SKM-1 treated with dmso at 0.1 percent for 144 hours (cell line): Measurements from ENCODE around the gene ABCG1.

ENCODE experiments used
- DNase-seq: peaks from one replicate; lab custom pipeline; 2025; ENCODE audit not compliant: unreplicated experiment; lab: John Stamatoyannopoulos, UW

The ABCG1 gene

DNA sequence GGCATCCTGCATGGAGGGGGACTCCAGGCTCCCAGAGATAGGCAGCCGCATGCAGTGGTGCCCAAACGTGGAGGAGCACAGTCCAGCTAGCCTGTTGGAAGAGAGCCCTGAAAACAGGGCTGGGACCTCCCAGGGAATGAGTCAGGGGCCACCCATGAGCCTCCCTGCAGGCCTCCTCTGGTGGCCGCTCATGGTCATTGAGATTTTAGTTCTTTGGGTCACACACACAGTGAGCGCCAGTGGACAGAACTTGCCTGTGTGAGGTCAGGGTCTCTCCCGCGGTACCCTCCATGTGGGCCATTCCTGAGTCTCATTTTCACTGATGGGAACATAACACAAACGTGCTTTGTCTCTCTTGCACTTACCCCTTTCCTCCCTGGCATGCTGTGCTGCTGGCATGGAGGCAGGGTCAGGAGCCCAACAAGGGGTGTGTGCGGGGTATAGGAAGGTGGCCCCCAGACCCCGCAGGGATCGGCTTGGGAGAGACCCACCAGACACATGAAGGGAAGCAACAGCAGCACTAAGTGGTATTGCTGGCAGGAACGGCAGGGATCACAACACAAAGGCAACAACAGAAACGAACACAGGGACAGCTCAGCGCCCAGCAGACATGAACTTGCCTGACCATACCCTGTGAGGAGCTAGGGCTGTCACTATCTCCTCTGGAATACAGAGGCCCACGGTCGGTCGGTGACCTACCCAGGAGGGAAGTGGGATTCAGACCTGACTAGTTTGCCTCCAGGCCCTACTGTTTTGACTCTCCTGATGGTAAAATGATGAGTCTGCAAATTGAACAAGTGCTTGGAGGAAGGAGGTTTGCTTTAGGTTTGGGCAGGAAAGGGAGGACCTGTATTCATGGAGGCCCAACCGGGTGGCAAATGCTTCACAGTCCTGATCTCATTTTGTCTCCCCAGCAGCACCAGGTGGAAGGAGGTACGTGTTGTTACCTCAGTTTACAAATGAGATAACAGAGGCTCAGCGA lies 31.8 kb downstream of the ABCG1 start:
- no peak for DNase-seq

DNA sequence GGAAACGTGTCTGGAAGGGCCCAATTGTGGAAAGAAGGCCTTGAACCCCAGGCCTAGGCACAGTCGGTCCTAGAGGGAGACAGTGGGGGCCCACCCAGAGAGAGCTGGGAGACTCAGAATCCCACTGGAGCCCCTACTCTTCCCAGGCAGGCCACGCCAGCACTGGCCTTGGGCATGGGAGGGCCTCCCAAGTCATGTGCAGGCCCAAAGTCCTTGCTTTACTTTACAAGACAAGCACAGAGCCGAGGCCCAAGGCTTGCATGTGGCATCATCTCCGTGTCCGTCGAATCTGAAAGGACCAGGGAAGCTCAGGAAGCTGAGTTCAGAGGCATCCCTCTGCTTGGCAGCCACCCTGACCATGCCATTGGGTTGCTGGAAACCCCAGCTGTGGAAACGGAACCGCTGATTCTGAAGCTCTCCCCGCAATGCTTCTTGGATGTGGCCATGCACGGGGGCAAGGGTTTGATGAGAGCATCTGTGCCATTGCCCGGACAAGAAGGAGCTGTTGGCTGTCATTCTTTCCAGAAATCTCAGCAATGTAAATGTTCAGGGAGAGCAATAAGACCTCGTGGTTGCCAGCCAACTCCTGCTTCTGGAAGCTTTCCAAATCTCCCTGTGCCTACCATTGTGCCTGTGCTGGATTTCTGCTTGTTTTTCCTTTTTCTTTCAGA lies 32.8 kb downstream of the ABCG1 start:
- no peak for DNase-seq

DNA sequence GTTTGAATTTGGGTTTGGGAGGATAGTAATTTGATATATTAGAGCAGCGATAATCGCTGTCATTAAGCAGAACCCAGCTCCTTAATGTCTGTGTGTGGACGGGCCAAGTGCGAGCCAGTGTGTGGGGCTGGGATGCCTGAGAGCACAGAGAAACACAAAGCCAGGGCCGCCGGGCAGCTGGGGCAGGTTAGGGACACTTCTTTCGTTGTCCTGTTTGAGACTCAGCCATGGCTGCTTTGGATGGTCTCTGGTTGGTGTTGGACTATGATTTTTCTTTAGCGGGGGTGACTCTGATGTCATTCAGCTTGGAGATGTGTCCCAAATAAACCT lies 33.4 kb downstream of the ABCG1 start:
- no peak for DNase-seq

DNA sequence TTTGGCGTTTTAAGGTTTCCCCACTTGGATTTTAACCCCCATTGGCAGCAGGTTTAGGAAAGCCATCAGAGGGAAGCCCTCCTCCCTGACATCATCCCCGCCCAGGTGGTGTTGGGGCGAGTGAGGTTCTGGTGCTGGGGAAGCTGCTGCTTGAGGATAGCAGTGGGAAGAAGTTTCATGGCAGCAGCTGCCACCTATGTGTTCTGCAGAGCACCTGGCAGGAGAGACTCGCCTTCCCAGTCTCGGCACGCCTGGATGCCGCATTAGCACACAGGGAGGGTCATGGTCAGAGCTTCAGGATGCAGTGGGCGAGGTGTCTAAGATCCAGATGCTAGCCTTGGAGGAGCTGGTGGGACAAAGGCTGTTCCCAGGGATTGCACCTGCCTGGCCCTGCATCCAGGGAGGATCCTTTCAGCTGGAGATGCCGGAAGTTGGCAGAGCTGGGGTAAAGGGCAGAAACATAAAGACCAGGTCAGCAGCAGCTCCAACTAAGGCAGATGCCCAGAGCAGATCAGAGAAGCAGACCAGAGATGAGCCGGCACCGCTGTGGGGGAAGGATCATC lies 33.9 kb downstream of the ABCG1 start:
- no peak for DNase-seq

DNA sequence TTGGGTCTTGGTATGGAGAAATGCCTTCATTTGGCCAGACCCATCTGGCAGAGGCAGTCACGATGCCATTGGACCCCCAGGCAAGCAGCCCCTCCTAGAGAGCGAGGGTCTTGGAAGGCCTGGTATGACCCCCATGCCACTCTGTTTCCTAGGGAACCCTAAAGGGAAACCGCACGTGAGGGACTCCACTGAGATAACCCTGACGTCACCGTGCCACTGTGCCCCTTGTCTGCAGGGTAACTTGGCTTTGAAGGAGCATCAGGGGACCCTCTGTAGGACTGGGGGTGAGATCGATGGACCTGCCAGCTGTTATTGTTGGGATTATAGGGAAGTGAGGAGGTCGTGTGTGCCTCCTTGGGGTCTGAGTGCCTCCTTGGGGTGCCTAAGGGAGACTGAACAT lies 34.5 kb downstream of the ABCG1 start:
- no peak for DNase-seq

DNA sequence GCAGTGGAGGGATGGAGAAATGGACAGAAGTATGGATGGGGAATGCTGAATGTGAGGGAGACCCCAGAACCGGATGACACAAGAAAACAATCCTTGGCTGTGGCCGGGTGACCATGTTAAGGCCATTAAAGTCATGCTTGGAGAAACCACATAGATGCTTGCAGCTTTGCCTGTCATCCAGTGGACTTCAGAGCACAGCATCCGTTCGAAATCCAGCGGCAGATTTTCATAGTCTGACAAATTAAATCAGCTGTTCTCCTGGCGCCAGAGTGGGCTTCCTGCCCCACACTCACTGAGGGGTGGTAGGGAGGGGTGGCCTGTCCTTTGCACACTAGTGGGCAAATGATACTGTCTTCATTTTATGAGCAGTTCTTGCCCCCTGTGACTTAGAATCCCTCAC lies 35.1 kb downstream of the ABCG1 start:
- no peak for DNase-seq

DNA sequence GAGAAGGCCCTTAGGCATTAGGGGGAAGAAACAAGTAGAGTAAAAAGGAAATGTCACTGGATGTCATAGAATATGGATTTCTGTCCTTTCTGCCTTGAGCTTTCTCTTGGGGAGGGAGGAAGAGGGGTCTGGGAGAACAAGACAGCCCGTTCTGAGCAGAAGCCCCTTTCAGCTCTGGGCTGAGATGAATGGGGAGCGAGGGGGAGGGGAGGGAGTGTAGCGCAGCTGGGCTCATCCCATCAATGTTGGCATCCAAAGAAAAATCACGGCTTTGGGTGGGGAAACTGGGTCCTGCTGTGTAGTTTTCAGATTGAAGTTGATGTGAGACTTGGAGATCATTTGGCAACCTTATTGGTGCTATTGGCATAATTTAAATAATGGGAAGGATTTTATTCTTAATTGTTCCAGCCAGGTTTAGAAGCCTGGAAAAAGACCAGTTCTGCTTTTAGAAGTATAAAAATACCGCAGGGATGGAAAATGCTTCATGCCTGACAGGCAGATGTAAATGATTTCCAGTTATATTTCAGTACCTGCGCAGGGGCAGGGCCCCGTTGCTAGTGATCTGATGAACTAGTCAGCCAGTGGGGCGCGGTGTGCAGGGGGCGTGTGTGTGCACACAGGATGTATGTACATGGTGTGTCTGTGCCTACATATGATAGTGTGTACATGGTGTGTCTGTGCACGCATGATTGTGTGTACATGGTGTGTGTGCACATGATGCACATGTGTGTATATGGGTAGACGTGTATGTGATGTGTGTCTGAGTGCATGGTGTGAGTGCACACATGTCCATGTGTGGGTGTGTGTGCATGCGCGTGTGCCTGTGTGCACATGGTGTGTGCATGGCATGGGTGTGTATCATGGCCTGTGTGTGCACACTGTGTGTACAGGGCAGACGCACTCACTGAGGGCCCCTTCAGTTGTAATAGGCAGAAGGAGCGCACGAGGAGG lies 36.0 kb downstream of the ABCG1 start:
- no peak for DNase-seq

DNA sequence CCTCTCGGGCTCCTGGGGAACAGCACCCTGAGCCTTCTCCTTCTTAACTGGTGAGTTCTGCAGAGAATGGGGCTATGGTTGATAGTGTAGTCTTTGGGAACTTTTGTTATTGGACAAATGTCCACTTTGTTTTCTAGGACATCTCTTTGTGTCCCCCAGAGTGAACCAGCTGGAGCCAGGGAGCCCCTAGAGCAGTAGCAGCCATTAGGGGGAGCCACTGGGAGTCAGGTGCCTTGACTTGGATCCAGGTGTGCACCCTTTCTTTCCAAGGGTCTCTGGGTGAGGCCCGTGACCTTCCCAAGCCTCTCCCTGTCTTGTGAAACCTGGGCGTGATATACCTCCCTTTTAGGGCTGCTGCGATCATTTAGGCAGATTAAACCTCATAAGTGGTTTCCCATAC lies 36.9 kb downstream of the ABCG1 start:
- DNase-seq, result no peak

DNA sequence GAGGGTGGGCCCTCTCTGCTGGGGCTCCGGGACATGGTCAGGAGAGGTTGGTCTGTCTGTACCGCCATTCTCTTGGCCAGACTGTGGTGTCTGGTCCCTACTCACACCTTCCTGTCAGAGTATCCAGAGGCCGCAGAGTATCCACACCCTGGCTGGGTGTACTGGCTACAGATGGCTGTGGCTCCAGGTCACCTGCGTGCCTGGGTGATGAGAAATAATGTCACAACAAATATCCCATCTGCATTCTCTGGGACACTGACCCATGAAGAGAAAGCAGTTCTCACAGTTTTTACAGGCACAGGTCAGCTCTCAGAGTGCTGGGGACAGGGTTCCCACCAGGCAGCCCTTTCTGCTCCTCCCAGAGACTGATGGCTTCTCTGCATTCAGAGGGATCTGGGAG lies 37.4 kb downstream of the ABCG1 start:
- DNase-seq, result no peak

DNA sequence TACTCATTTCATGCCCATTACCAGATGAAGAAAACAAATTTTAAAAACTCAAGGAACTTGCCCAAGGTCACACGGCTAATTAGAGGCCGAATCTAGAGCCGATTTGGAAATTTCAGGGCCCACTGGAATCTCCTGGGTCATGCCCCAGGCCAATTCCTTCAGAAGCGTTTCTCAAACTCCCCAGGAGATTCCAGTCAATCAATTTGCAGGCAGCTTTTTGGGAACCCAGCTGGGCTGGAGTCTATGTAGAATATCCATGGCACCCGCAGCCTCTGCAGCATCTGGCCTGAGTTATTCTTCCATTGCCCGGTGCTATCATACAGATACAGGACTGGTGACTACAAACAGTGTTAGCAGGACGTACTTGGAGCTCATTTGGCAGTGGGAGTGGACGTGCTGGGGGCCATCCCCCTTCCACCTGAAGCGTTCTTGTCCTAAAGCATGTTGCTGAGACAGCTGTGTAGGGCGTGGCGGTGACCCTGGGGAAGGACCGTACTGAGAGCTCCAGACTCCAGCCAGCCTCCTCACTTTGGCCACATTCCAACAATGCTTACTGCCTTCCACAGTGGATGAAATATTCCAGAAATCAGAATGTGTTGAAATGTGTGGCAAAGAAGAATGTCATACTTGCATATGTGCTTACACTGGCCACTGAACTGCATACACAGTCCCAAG lies 38.3 kb downstream of the ABCG1 start:
- DNase-seq, result no peak

DNA sequence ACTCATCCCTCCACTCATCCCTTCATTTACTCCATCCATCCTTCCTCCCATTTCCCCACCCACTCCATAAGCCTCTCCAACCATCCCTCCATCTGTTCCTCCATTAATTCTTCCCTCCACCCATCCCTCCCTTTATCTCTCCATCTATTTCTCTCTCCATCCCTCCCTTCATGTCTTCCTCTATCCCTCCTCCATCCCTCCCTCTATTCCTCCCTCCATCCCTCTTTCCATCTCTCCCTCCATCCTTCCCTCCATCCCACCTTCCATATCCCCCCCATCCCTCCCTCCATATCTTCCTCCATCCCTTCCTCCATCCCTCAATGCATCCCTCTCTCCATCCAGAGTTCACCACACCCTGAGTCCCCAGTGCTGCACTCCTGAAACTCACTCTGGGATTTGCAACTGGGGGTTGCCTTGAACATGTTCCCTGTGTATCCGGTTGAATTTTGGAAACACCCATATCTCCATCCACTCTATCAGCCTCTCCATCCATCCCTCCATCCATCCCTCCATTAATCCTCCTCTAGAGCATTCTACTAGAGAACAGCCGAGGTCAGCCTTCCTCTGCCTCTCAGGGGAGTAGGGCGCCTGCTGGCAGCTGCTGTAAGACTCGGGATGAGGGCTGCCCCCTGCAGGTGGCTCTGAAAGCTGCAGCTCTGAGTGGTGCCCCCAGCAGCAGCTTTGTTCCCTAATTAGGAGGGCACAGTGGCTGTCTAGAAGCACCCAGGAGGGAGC lies 39.4 kb downstream of the ABCG1 start:
- DNase-seq, result peak; percentile 66

DNA sequence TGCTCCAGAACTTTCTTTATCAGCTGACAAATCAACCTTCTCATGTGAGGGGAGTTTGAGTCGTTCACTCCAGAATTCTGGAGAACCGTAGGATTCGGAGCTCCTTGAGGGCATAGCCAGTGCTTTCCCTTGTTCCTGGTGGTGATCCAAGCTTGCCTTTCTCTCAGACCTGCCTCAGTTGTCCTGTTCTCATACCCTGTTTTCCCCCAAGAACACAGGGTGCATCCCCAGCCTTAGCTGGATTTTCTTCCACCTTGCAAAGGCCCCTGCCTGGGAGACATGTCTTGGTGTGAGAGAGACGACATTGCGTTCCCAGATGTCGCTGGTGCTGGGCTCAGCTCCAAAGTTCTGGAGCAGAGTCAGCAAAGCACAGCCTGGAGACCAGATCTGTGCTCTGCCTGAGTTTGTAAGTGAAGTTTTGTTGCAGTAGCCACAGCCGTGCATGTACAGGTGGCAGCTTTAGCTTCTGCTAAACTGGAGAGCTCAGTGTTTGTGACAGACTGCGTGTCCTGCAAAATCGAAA lies 40.0 kb downstream of the ABCG1 start:
- no peak for DNase-seq

DNA sequence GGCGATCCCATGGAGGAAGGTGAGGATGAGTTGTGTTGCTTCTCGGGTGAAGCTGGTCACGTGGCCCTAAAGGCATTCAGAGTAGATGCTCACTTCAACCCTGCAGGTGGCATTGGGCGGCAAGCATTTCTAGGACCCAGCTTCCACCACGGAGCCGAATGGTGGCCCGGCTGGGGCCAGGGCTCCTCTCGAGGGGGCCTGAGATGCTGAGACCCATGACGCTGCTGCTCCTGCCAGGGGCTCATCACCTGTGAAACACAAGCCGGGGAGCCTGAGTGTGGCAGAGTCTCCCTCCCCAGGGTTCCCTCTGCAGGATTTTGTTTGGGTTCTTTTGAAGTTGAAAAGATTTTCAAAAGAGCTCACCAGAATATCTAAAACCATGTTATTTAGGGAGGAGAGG lies 41.2 kb downstream of the ABCG1 start:
- no peak for DNase-seq

DNA sequence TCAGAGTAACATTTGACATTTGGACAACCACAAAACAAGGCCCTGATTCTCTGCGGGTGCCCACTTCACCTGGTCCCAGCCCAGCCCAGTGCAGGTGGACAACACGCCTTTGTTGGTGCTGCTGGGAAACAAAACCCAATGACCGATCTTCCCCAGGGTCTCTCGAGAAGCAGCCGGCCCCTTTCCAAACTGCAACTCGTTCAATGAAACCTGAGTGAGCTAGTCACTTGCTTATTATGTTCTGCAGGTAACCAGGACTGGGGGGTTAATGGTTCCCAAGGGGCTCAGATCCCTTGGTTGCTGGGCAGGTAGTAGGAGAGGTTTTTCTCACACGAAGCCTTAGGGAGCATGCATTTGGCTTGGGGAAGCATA lies 42.9 kb downstream of the ABCG1 start:
- no peak for DNase-seq

DNA sequence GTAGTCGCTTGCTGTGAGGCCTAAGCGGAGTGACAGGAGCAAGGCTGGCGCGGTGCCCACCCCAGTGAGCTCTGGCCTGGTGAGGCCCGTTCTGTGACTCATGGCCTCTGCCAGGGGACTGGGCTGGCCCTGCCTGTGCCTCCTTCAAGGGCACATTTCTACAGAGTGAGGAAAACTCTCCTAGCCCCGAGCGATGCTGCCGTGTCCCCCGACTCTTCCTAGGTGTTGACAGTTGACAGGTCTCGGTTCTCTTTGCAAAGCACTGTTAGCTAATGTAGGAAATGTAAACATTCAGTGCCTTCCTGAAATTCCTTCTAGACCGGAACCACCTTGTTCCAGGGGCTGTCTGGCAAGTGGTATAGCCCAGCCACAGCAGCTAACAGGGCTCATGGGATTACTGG lies 43.9 kb downstream of the ABCG1 start:
- no peak for DNase-seq

DNA sequence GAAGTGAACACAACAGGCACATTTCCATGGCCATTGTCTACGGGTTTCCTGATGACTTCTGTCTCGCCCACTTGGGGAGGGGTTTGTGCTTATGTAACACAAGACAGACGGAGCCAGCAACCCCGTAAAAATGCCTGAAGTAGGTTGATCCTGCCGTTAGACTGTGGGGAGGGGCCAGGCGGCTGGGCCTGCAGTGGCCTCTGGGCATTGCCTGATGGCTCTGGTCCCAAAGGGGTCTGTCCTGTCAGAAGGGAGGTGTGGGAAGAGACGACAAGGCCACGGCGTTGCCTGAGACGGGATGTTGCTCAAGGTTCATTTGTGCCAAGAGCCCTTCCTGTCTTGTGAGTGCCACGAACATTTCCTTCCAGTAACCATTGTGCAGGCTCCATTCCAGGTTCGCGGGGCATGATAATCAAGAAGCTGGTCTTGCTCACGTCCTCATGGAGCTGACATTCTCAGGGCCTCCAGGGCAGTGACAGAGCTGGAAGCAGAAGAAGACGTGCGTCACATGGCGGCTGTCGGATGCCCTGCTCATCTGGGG lies 44.7 kb downstream of the ABCG1 start:
- DNase-seq, result no peak

DNA sequence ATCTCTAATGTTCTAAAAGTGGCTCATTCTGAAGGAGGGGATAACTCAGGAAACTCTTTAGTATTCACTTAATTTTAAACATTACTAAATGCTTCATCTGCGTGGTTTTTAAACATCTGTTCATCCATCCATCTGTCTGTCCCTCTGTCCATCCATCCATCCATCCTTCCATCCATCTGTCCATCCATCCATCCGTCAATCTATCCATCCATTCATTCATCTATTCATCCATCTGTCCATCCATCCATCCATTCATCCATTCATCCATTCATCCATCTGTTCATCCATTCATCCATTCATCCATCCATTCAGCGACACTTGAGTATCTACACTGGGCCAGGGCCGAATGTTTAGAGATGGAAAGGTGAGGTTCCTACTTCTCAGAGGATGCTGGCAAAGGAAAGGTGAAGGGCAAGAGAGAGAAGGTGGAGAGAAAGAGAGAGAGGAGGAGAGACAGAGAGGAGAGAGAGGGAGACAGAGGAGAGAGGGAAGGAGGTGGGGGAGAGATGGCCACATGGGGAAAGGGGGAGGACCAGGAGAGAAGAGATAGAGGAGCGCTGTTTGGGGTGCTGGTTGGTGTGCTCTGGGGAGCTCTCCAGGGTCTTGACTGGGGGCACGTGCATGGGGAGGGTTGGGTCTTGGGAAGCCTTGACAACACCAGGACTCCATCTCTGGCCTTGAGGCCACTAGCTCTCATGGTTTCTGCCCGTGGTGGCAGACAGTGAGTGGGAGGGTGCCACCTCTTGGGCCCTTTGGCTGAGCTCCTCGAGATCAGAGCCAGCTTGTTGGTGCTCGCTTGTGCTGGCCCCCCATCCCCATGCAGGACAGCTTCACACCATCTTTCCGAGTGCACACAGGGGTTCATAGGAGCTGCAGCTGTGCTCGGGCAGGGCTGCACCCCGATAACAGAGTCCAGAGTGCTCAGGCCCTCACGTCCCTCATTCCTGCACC lies 45.6 kb downstream of the ABCG1 start:
- no peak for DNase-seq

DNA sequence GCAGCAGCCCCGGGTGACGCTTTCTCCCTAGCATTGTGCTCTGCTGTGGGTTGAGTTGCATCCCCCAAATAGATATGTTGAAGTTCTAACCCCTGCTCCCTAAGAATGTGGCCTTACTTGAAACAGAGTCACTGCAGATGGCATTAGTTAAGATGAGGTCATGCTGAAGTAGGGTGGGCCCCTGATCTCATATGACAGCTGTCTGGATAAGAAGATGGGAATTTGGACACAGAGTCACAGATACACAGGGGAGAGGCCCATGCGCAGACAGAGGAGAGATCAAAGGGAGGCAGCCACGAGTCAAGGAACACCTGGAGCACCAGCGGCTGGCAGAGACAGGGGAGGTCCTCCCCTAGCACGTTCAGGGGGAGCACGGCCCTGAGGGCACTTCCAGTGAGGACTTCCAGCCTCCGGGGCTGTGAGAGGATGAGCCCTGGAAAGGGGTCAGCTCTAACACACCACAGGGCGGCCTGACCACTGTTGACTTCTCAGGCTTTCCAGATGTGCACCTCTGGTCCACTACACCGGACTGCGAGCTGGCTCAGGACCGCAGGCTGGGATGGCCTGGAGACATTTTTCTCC lies 46.4 kb downstream of the ABCG1 start:
- DNase-seq, result no peak
